ENCODE measurements around the gene ACTBL2.
A peak's percentile ranks its signal among the peaks of the same experiment; 100 is the strongest.

Gene ACTBL2

GRCh38 chr5:57435701-57436134, 46.9 kb downstream of the ACTBL2 start (continued):
- TF ChIP-seq ZNF146 (tag by site-specific recombination; IDR thresholded peaks at IDR 0.05) (no peak), ZFP3 (tag by site-specific recombination; IDR thresholded peaks at IDR 0.05; ENCODE audit: low read depth) (no peak), KLF10 (tag by site-specific recombination; IDR thresholded peaks at IDR 0.05) (peak; percentile 72), ZNF785 (tag by site-specific recombination; IDR thresholded peaks at IDR 0.05) (no peak), ZNF610 (tag by site-specific recombination; IDR thresholded peaks at IDR 0.05; ENCODE audit: borderline replicate concordance) (no peak), ZNF510 (tag by site-specific recombination; IDR thresholded peaks at IDR 0.05; ENCODE audit: insufficient replicate concordance) (no peak), ZNF211 (tag by site-specific recombination; IDR thresholded peaks at IDR 0.05; ENCODE audit: low read depth) (no peak), ZNF37A (tag by site-specific recombination; IDR thresholded peaks at IDR 0.05) (no peak), KLF7 (tag by site-specific recombination; IDR thresholded peaks at IDR 0.05; ENCODE audit: borderline replicate concordance) (peak; percentile 64; the same call in 1 of the 2 replicates), SP2 (tag by site-specific recombination; IDR thresholded peaks at IDR 0.05) (no peak), ZFP69B (tag by site-specific recombination; IDR thresholded peaks at IDR 0.05) (no peak), ZEB2 (tag by site-specific recombination; IDR thresholded peaks at IDR 0.05) (no peak), TSHZ1 (tag by site-specific recombination; IDR thresholded peaks at IDR 0.05; ENCODE audit: borderline replicate concordance) (peak; percentile 83), ZNF776 (tag by site-specific recombination; IDR thresholded peaks at IDR 0.05; ENCODE audit: borderline replicate concordance) (no peak), HOXC10 (CRISPR knock-in tag; IDR thresholded peaks at IDR 0.05) (no peak), ZNF398 (tag by site-specific recombination; IDR thresholded peaks at IDR 0.05) (0 out of 2 replicates have a peak, but pooled peaks have one; percentile 15), ZNF404 (tag by site-specific recombination; IDR thresholded peaks at IDR 0.05) (no peak), ZNF184 (tag by site-specific recombination; IDR thresholded peaks at IDR 0.05) (no peak), ZNF341 (tag by site-specific recombination; IDR thresholded peaks at IDR 0.05; ENCODE audit: low read depth) (no peak), OSR2 (tag by site-specific recombination; IDR thresholded peaks at IDR 0.05) (peak; percentile 80), ZFHX2 (tag by site-specific recombination; conservative IDR thresholded peaks at IDR 0.05) (peak; percentile 76), ZNF114 (tag by site-specific recombination; IDR thresholded peaks at IDR 0.05) (no peak), ZNF292 (tag by site-specific recombination; IDR thresholded peaks at IDR 0.05; ENCODE audit: borderline replicate concordance, low read depth) (no peak), ZBTB21 (tag by site-specific recombination; IDR thresholded peaks at IDR 0.05) (no peak), ZSCAN18 (tag by site-specific recombination; IDR thresholded peaks at IDR 0.05) (no peak), ZNF654 (tag by site-specific recombination; IDR thresholded peaks at IDR 0.05; ENCODE audit: low read depth) (no peak), ZNF140 (tag by site-specific recombination; IDR thresholded peaks at IDR 0.05) (no peak), ZNF521 (tag by site-specific recombination; IDR thresholded peaks at IDR 0.05) (no peak), ZNF112 (tag by site-specific recombination; IDR thresholded peaks at IDR 0.05) (no peak), ZNF629 (tag by site-specific recombination; IDR thresholded peaks at IDR 0.05) (peak; percentile 79), ZNF580 (tag by site-specific recombination; IDR thresholded peaks at IDR 0.05) (peak; percentile 53; the same call in 1 of the 2 replicates), ZNF214 (tag by site-specific recombination; IDR thresholded peaks at IDR 0.05; ENCODE audit: borderline replicate concordance) (no peak), GLIS2 (tag by site-specific recombination; IDR thresholded peaks at IDR 0.05) (no peak), HOXD13 (CRISPR knock-in tag; IDR thresholded peaks at IDR 0.05; ENCODE audit: borderline replicate concordance) (peak; percentile 97), ZNF138 (tag by site-specific recombination; IDR thresholded peaks at IDR 0.05; ENCODE audit: borderline replicate concordance) (no peak), ZNF302 (tag by site-specific recombination; IDR thresholded peaks at IDR 0.05; ENCODE audit: low read depth) (no peak), ZNF792 (tag by site-specific recombination; IDR thresholded peaks at IDR 0.05) (no peak)

All from HEK293 (cell line).